K562 (cell line): ENCODE data around the gene FBXL13. TPM values are rescaled to one million over a fixed set of nuclear protein-coding genes. Genes with fewer than 3 reads are reported as not detected.

ENCODE experiments used
- ATAC-seq: fragments of 200-7000 bp; cut with Tn5 transposase; 3 replicates; pipeline ENCODE4 v1.9.1; 2020; ENCODE audit warnings: moderate library complexity
- BruUV-seq: library from RNA; stranded (reverse); fragments of 400-500 nt; replicated peaks from 2 replicates; lab custom pipeline; 2021; lab: Mats Ljungman, UMichigan
- CTCF ChIA-PET: fragments of 300-600 bp; formaldehyde crosslinking; extraction: SDS; loops from one replicate; lab custom pipeline; 2021; ENCODE audit warnings: low intra/inter-chr PET ratio; lab: Yijun Ruan, JAX
- POLR2A ChIA-PET: fragments of 300-600, 350-650 bp; sonication (Branson Sonifier 250); formaldehyde crosslinking; extraction: SDS; loops from one replicate; lab custom pipeline; 2021; ENCODE audit warnings: antibody characterized with exemption, inconsistent platforms; lab: Yijun Ruan, JAX
- DNase-seq, 4 experiments: peaks; one replicate each; pipeline versions ENCODE4 v3.0.0 to v3.0.0-alpha.2; 2011 to 2018; ENCODE audit warnings: low spot score in 3 of 4, mixed read lengths in 3 of 4; ENCODE audit errors: extremely low read depth in 1 of 4
- FAIRE-seq: peaks from 2 replicates; lab custom pipeline; 2011; peaks lifted over from hg19 to GRCh38; lab: Jason Lieb, UNC
- H2AFZ ChIP-seq: 2 replicates; pipeline ENCODE4 v1.6.0; 2011; ENCODE audit warnings: low read depth, low read length, control low read depth, inconsistent platforms
- H3K27ac ChIP-seq: fragments of 200-600 bp; 3 replicates; pipeline ENCODE4 v1.8.0; 2011; ENCODE audit warnings: low read depth, mild to moderate bottlenecking, control low read depth, inconsistent platforms, low read length, moderate library complexity, mixed read lengths; ENCODE audit errors: extremely low read depth
- H3K27me3 ChIP-seq, 2 experiments: fragments of 300-600 bp in 1 of 2; 2 replicates in 1 of 2; 3 replicates in 1 of 2; pipeline versions ENCODE4 v1.6.0 to v1.8.0; 2011; ENCODE audit warnings: inconsistent platforms in 2 of 2, low read length in 2 of 2, mild to moderate bottlenecking in 1 of 2, mixed read lengths in 1 of 2, moderate library complexity in 1 of 2; ENCODE audit not compliant: control insufficient read depth in 2 of 2, insufficient read depth in 2 of 2
- H3K36me3 ChIP-seq: fragments of 300-600 bp; 3 replicates; pipeline ENCODE4 v1.8.0; 2011; ENCODE audit warnings: mild to moderate bottlenecking, low read length, inconsistent platforms; ENCODE audit not compliant: control insufficient read depth, insufficient read depth
- H3K4me1 ChIP-seq, 2 experiments: fragments of 200-600 bp in 1 of 2; replicated peaks in 1 of 2; 2 replicates in 1 of 2; 3 replicates in 1 of 2; pipeline versions ENCODE4 v1.5.1 to v1.8.0; 2011; ENCODE audit warnings: inconsistent platforms in 2 of 2, low read length in 2 of 2, mild to moderate bottlenecking in 1 of 2, mixed read lengths in 1 of 2, moderate library complexity in 1 of 2; ENCODE audit not compliant: control insufficient read depth in 2 of 2, insufficient read depth in 2 of 2
- H3K4me2 ChIP-seq: 2 replicates; pipeline ENCODE4 v1.6.1; 2011; ENCODE audit warnings: low read length, control low read depth, inconsistent platforms, mixed read lengths; ENCODE audit not compliant: insufficient read depth
- H3K4me3 ChIP-seq: fragments of 200-600 bp; sonication (generic), shearing (Covaris generic); 2 replicates; pipeline ENCODE4 v1.5.1; 2016; ENCODE audit warnings: control low read depth, inconsistent platforms
- H3K79me2 ChIP-seq: fragments of 200-600 bp; 3 replicates; pipeline ENCODE4 v1.8.0; 2011; ENCODE audit warnings: low read length, inconsistent platforms; ENCODE audit not compliant: control insufficient read depth, insufficient read depth
- H3K9ac ChIP-seq, 2 experiments: 2 replicates each; pipeline versions ENCODE4 v1.6.0 to v1.6.1; 2011; ENCODE audit warnings: low read depth in 2 of 2, low read length in 2 of 2, control low read depth in 1 of 2, inconsistent platforms in 1 of 2, mild to moderate bottlenecking in 1 of 2, mixed read lengths in 1 of 2; ENCODE audit not compliant: insufficient read depth in 1 of 2
- H3K9me1 ChIP-seq: one replicate; pipeline ENCODE4 v1.6.0; 2011; ENCODE audit warnings: inconsistent platforms, mild to moderate bottlenecking, low read length, moderate library complexity; ENCODE audit not compliant: control insufficient read depth, insufficient read depth
- H3K9me3 ChIP-seq: replicated peaks from 2 replicates; pipeline ENCODE4 v1.5.1; 2011; ENCODE audit warnings: low read depth, low read length, inconsistent platforms; ENCODE audit not compliant: control insufficient read depth, insufficient read depth
- H4K20me1 ChIP-seq: replicated peaks from 2 replicates; pipeline ENCODE4 v1.6.1; 2011; ENCODE audit warnings: low read length, inconsistent platforms, mixed read lengths; ENCODE audit not compliant: control insufficient read depth, insufficient read depth
- BCLAF1 ChIP-seq, 2 experiments: fragments of 450-650 bp in 1 of 2; IDR thresholded peaks; 2 replicates each; pipeline ENCODE4 v1.6.1; 2011 to 2017; ENCODE audit warnings: low read depth in 2 of 2, antibody characterized with exemption in 1 of 2, borderline replicate concordance in 1 of 2, low read length in 1 of 2, mild to moderate bottlenecking in 1 of 2, mixed read lengths in 1 of 2; ENCODE audit not compliant: control insufficient read depth in 1 of 2
- GATAD2B ChIP-seq: fragments of 450-650 bp; IDR thresholded peaks from 2 replicates; pipeline ENCODE4 v1.6.1; 2017; ENCODE audit warnings: mild to moderate bottlenecking, borderline replicate concordance
- HMBOX1 ChIP-seq: sonication (generic); IDR thresholded peaks from 2 replicates; pipeline ENCODE4 v1.6.1; 2016
- KHSRP ChIP-seq: fragments of 450-650 bp; IDR thresholded peaks from 2 replicates; pipeline ENCODE4 v1.6.1; 2017
- NFIC ChIP-seq: fragments of 450-650 bp; IDR thresholded peaks from 2 replicates; pipeline ENCODE4 v1.6.1; 2017; ENCODE audit warnings: mild to moderate bottlenecking, inconsistent platforms
- ZNF512 ChIP-seq: IDR thresholded peaks from 2 replicates; pipeline ENCODE4 v1.6.1; 2016; ENCODE audit warnings: missing genetic modification characterization, missing compliant biosample characterization
- WGBS: fragments of 100-300 bp; shearing (Covaris generic); methylation state at CpG from one replicate; pipeline ENCODE4 v1.1.6; 2016; ENCODE audit warnings: low coverage, mixed read lengths; ENCODE audit not compliant: insufficient coverage; ENCODE audit errors: missing lambda C conversion rate; 5-methylcytosine and 5-hydroxymethylcytosine counted together
- in situ Hi-C: fragments of 300-500 bp; cut with MboI; formaldehyde crosslinking; loops from 4 replicates; pipeline ENCODE4 v1.15.0; 2018; ENCODE audit warnings: inconsistent platforms, mixed read lengths
- intact Hi-C: fragments of 100-400 bp; cut with micrococcal nuclease; formaldehyde crosslinking; loops from 2 replicates; pipeline ENCODE4 v1.14.2; 2022
- polyA plus RNA-seq, 8 experiments: library from polyadenylated mRNA; depleted of rRNA in 4 of 8; stranded (reverse) in 5 of 8; unstranded in 3 of 8; fragments of >200 nt; fragmentation: Nextera tagmentation in 2 of 8; fragmentation: Illumina TruSeq in 1 of 8; extraction: Ambion mirVana in 2 of 8; extraction: Trizol in 1 of 8; gene quantifications; 2 replicates each; pipeline versions ENCODE4 v1.2.1 to v1.2.3, GENCODE V29; 2011 to 2014; ENCODE audit warnings: inconsistent platforms in 1 of 8, missing spikeins in 1 of 8
- total RNA-seq, 7 experiments: library from RNA; depleted of rRNA in 6 of 7; stranded (reverse); fragments of >200 nt in 6 of 7; fragmentation: Illumina TruSeq in 2 of 7; extraction: Trizol in 2 of 7; gene quantifications; 2 replicates each; pipeline versions ENCODE4 v1.2.1 to v1.2.3, GENCODE V29; 2011 to 2021; ENCODE audit warnings: low replicate concordance in 1 of 7

Gene FBXL13
- total and polyA plus RNA-seq, 9 of the 15 experiments (the other 6 are each of a cell fraction or from before 2014, with no cell fraction given): 16.3 to 55.0 (median 25.4) TPM

- no peaks in the 10 kb centered on the region for H3K79me2 ChIP-seq
- ATAC-seq: no peak
- in situ Hi-C loops: no loop called here
- DNase-seq: no peak
- ChIA-PET CTCF (no interaction called here), POLR2A (interaction anchor here (0.5 to 0.7 kb wide), 2 partner anchors 16 to 146 kb away, joined by 4 read pairs; no protein-coding TSS in a partner anchor)
- no peaks in the 10 kb centered on the region for H3K4me1 ChIP-seq
- H4K20me1 ChIP-seq: no peaks in the 10 kb centered on the region
- H2AFZ ChIP-seq: no peak overlapping the region
- FAIRE-seq: no peak
- H3K27ac ChIP-seq: no peak overlapping the region
- H3K9ac ChIP-seq: no peak overlapping the region
- no peaks in the 10 kb centered on the region for H3K27me3 ChIP-seq
- no peaks in the 10 kb centered on the region for H3K9me1 ChIP-seq
- no peaks in the 10 kb centered on the region for H3K9me3 ChIP-seq
- WGBS: 94% methylated on average over 3 of the region's 3 CpGs
- intact Hi-C loops: no loop called here
- BruUV-seq: no TSS peak
- TF ChIP-seq NFIC (no peak), ZNF512 (no peak), KHSRP (no peak)
- H3K4me3 ChIP-seq: no peak overlapping the region
- peaks cover 60% of the 10 kb centered on the region for H3K36me3 ChIP-seq
- no peak overlapping the region for H3K4me2 ChIP-seq
Observed at GRCh38 chr7:102829075-102829474, 245.5 kb downstream of the FBXL13 start.

- intact Hi-C loops (no loop called here), in situ Hi-C loops (no loop called here)
- 81% methylated on average over 2 of the region's 2 CpGs for WGBS
- Histone ChIP-seq H2AFZ (no peak overlapping the region), H3K4me1 (no peaks in the 10 kb centered on the region), H3K27ac (no peak overlapping the region), H3K9ac (no peak overlapping the region), H3K4me2 (no peak overlapping the region), H3K9me3 (no peaks in the 10 kb centered on the region), H3K9me1 (no peaks in the 10 kb centered on the region), H3K4me3 (no peak overlapping the region), H3K36me3 (peaks cover 60% of the 10 kb centered on the region), H3K79me2 (no peaks in the 10 kb centered on the region), H3K27me3 (no peaks in the 10 kb centered on the region), H4K20me1 (no peaks in the 10 kb centered on the region)
- ChIA-PET CTCF (no interaction called here), POLR2A (no interaction called here)
- DNase-seq (no peak), ATAC-seq (no peak), FAIRE-seq (no peak)
- BruUV-seq: no TSS peak
- TF ChIP-seq GATAD2B (no peak), BCLAF1 (IDR thresholded peaks at IDR 0.05; ENCODE audit: borderline replicate concordance in 1 of 2, control insufficient read depth in 1 of 2, low read depth in 2 of 2, low read length in 1 of 2) (no peak), HMBOX1 (no peak)
Observed at GRCh38 chr7:102828286-102828685, 246.3 kb downstream of the FBXL13 start.
